Keratinocyte (primary cell): ENCODE data around the gene PAX4. TPM values are rescaled to one million over a fixed set of nuclear protein-coding genes. Genes with fewer than 3 reads are reported as not detected.
A peak's percentile ranks its signal among the peaks of the same experiment; 100 is the strongest.

ENCODE experiments used
- DNase-seq: peaks from one replicate; pipeline ENCODE4 v3.0.0-alpha.2; 2011; ENCODE audit warnings: low read depth, missing footprints, low spot score
- FAIRE-seq: peaks from 2 replicates; lab custom pipeline; 2011; peaks lifted over from hg19 to GRCh38; lab: Jason Lieb, UNC
- H2AFZ ChIP-seq: 2 replicates; pipeline ENCODE4 v1.6.0; 2012; ENCODE audit warnings: low read length, control low read depth, inconsistent platforms; ENCODE audit not compliant: control insufficient read depth
- H3K27ac ChIP-seq: 2 replicates; pipeline ENCODE4 v1.5.1; 2011; ENCODE audit warnings: low read length; ENCODE audit not compliant: control insufficient read depth, insufficient read depth
- H3K27me3 ChIP-seq: 3 replicates; pipeline ENCODE4 v1.6.0; 2011; ENCODE audit warnings: low read length; ENCODE audit not compliant: control insufficient read depth, insufficient read depth; ENCODE audit errors: extremely low read depth
- H3K36me3 ChIP-seq, 2 experiments: 2 replicates in 1 of 2; 3 replicates in 1 of 2; pipeline ENCODE4 v1.5.1; 2011; ENCODE audit warnings: low read length in 2 of 2, mild to moderate bottlenecking in 1 of 2; ENCODE audit not compliant: control insufficient read depth in 2 of 2, insufficient read depth in 2 of 2; ENCODE audit errors: extremely low read depth in 1 of 2
- H3K4me1 ChIP-seq: 3 replicates; pipeline ENCODE4 v1.5.1; 2011; ENCODE audit warnings: low read length; ENCODE audit not compliant: control insufficient read depth, insufficient read depth; ENCODE audit errors: extremely low read depth
- H3K4me2 ChIP-seq: 3 replicates; pipeline ENCODE4 v1.6.0; 2011; ENCODE audit warnings: low read depth, low read length; ENCODE audit not compliant: control insufficient read depth, insufficient read depth; ENCODE audit errors: extremely low read depth
- H3K4me3 ChIP-seq, 3 experiments: fragments of 200-600 bp in 1 of 3; sonication (generic) in 1 of 3; 2 replicates in 2 of 3; 3 replicates in 1 of 3; pipeline ENCODE4 v1.5.1; 2011 to 2016; ENCODE audit warnings: low read length in 3 of 3, mild to moderate bottlenecking in 3 of 3, control low read depth in 2 of 3, inconsistent platforms in 1 of 3, low read depth in 1 of 3, mixed read lengths in 1 of 3, mixed run types in 1 of 3, moderate library complexity in 1 of 3; ENCODE audit not compliant: control insufficient read depth in 2 of 3, insufficient read depth in 2 of 3; ENCODE audit errors: extremely low read depth in 1 of 3
- H3K79me2 ChIP-seq: 2 replicates; pipeline ENCODE4 v1.6.0; 2012; ENCODE audit warnings: low read length; ENCODE audit not compliant: control insufficient read depth, insufficient read depth
- H3K9ac ChIP-seq: 3 replicates; pipeline ENCODE4 v1.6.0; 2011; ENCODE audit warnings: low read length; ENCODE audit not compliant: control insufficient read depth, insufficient read depth; ENCODE audit errors: extremely low read depth
- H3K9me1 ChIP-seq: 3 replicates; pipeline ENCODE4 v1.6.0; 2011; ENCODE audit warnings: low read length; ENCODE audit not compliant: control insufficient read depth, insufficient read depth; ENCODE audit errors: extremely low read depth
- H3K9me3 ChIP-seq: 2 replicates; pipeline ENCODE4 v1.5.1; 2012; ENCODE audit warnings: low read depth, low read length; ENCODE audit not compliant: control insufficient read depth
- H4K20me1 ChIP-seq: 3 replicates; pipeline ENCODE4 v1.6.0; 2011; ENCODE audit warnings: low read length; ENCODE audit not compliant: control insufficient read depth, insufficient read depth; ENCODE audit errors: extremely low read depth
- CTCF ChIP-seq, 3 experiments: IDR thresholded peaks in 1 of 3; conservative IDR thresholded peaks in 1 of 3; optimal IDR thresholded peaks in 1 of 3; 2 replicates in 2 of 3; 3 replicates in 1 of 3; pipeline versions ENCODE3 to v1.5.1; 2011; ENCODE audit warnings: low read length in 3 of 3, mild to moderate bottlenecking in 3 of 3, moderate library complexity in 2 of 3, control low read depth in 1 of 3, inconsistent platforms in 1 of 3; ENCODE audit not compliant: insufficient read depth in 2 of 3; ENCODE audit errors: extremely low read depth in 1 of 3
- EZH2 ChIP-seq: IDR thresholded peaks from one replicate; pipeline ENCODE4 v1.6.1; 2012; ENCODE audit warnings: inconsistent platforms, mild to moderate bottlenecking, low read length, moderate library complexity
- dilution Hi-C: fragments of 300-500 bp; cut with MboI; formaldehyde crosslinking; loops from one replicate; pipeline ENCODE4 v1.7.0; 2020; ENCODE audit warnings: low sequenced_read_pairs; ENCODE audit not compliant: extremely low pct_ligation_motif_present
- polyA plus RNA-seq, 5 experiments: library from polyadenylated mRNA; depleted of rRNA in 3 of 5; stranded (reverse) in 3 of 5; stranded (forward) in 1 of 5; unstranded in 1 of 5; fragments of >200 nt; gene quantifications; 1 replicate in 1 of 5; 2 replicates in 3 of 5; 3 replicates in 1 of 5; pipeline versions ENCODE4 v1.2.1 to v1.2.3, GENCODE V29; 2011 to 2012; ENCODE audit warnings: missing spikeins in 2 of 5, low read depth in 1 of 5, low replicate concordance in 1 of 5

PAX4 gene
- polyA plus RNA-seq, 1 donor (not counting 4 experiments of a cell fraction or from before 2014, with no cell fraction given) = not detected

- H3K9me3 ChIP-seq = no peaks in the 10 kb centered on the region
- H3K27ac ChIP-seq = peak overlapping the region; percentile 96
- peak overlapping the region; percentile 69 to 82 (median 72) for H3K4me3 ChIP-seq
- FAIRE-seq = no peak
- no peak overlapping the region for H2AFZ ChIP-seq
- DNase-seq = no peak
- dilution Hi-C loops = no loop called here
- TF ChIP-seq CTCF (optimal IDR thresholded peaks at IDR 0.05 in 1 of 3, IDR thresholded peaks at IDR 0.05 in 1 of 3, conservative IDR thresholded peaks at IDR 0.05 in 1 of 3; ENCODE audit: extremely low read depth in 1 of 3, insufficient read depth in 2 of 3, low read length in 3 of 3) (no peak), EZH2 (no peak)
- H3K27me3 ChIP-seq = no peaks in the 10 kb centered on the region
- H3K4me2 ChIP-seq = peak overlapping the region; percentile 79
- H3K9me1 ChIP-seq = peaks cover 4% of the 10 kb centered on the region
- H3K9ac ChIP-seq = peak overlapping the region; percentile 90
- H3K4me1 ChIP-seq = peaks cover 27% of the 10 kb centered on the region
- H3K36me3 ChIP-seq = peaks cover 0 to 21% of the 10 kb centered on the region in 2 experiments
- H3K79me2 ChIP-seq = peaks cover 64% of the 10 kb centered on the region
- peaks cover 30% of the 10 kb centered on the region for H4K20me1 ChIP-seq
Measured at GRCh38 chr7:127653396-127653795, 35.5 kb upstream of the PAX4 start.

DNA sequence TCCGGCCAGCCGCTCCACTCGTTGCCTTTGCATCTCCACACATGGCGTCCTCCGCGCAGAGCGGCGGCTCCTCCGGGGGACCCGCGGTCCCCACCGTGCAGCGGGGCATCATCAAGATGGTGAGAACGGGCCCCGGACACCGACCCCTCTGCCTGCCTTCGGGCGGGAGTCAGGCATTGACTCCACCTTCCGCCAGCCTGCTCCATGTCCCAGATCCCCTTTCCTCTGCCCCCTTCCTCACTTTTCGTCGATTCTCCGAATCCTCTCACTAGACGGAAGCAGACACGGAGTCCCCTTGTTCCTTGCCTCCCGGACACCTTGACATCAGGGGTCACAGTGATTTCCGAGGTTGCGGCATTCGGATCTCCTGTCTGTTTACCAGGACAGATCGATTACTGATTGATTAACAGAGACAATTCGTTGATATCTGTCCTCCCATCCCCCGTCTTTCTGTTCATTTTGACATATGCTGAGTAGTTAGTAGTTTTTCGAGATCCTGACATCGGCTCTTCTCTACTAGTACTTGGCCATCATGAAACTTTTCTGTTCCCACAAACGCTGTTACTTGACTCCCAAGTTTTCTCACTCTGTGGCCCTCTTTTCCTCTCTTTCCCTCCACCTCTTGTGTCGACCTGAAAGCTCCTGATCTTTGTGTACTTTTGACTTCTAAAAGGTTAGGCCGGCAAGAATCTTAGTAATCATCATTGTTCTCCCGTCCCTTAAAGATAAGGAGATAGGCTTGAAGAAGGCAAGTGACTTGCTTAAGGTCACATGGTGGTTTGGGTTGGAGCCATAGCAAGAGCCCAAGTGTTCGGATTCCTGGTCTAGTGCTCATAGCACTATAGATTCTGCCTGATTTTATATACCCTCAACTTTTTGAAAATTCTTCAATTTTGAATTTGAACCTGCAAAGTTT, 34.6 kb upstream of the PAX4 start:
- Histone ChIP-seq H3K27ac (peak overlapping the region; percentile 96), H3K9me1 (peaks cover 4% of the 10 kb centered on the region), H4K20me1 (peaks cover 27% of the 10 kb centered on the region), H3K9me3 (no peaks in the 10 kb centered on the region), H2AFZ (peak overlapping the region; percentile 89), H3K36me3 (peaks cover 0 to 13% of the 10 kb centered on the region in 2 experiments), H3K4me3 (peak overlapping the region; percentile 69 to 82 (median 72)), H3K79me2 (peaks cover 56% of the 10 kb centered on the region), H3K4me1 (peaks cover 27% of the 10 kb centered on the region), H3K4me2 (peak overlapping the region; percentile 79), H3K27me3 (no peaks in the 10 kb centered on the region), H3K9ac (peak overlapping the region; percentile 90)
- dilution Hi-C loops = no loop called here
- no peak for FAIRE-seq
- DNase-seq = no peak
- TF ChIP-seq EZH2 (no peak), CTCF (optimal IDR thresholded peaks at IDR 0.05 in 1 of 3, IDR thresholded peaks at IDR 0.05 in 1 of 3, conservative IDR thresholded peaks at IDR 0.05 in 1 of 3; ENCODE audit: extremely low read depth in 1 of 3, insufficient read depth in 2 of 3, low read length in 3 of 3) (no peak)
